Uterus (tissue), 2 donors: Measurements from ENCODE around the gene SPRR3.

ENCODE experiments used
- CTCF ChIP-seq, 4 experiments: fragments of 200-600 bp in 2 of 4; fragments of 450-650 bp in 2 of 4; sonication (generic) in 2 of 4; IDR thresholded peaks; one replicate each; pipeline ENCODE4 v1.5.1; 2016 to 2019; ENCODE audit warnings: antibody characterized with exemption in 4 of 4, mild to moderate bottlenecking in 2 of 4, moderate library complexity in 1 of 4
- POLR2A ChIP-seq, 2 donors: fragments of 450-650 bp; IDR thresholded peaks; one replicate each; pipeline ENCODE4 v1.6.1; 2016; ENCODE audit warnings: antibody characterized with exemption in 2 of 2, mild to moderate bottlenecking in 1 of 2, moderate library complexity in 1 of 2

- TF ChIP-seq CTCF (IDR thresholded peaks at IDR 0.05) (no peak), POLR2A (IDR thresholded peaks at IDR 0.05) (no peak)
Measured at GRCh38 chr1:152986578-152986977, 15.0 kb upstream of the SPRR3 start.
